Esophagus muscularis mucosa (tissue), 4 donors: ENCODE results near the gene SFXN5. TPM values are rescaled to one million over a fixed set of nuclear protein-coding genes. Genes with fewer than 3 reads are reported as not detected.
"Not testable (repeated sequence)": the region's sequence is repeated elsewhere in the genome, so short reads cannot be mapped to it uniquely, and the experiment has no call there.

Experiments used
- DNase-seq: peaks from one replicate; pipeline ENCODE4 v3.0.0-alpha.2; 2017; ENCODE audit errors: extremely low spot score
- H3K27ac ChIP-seq, 4 donors: fragments of 200-600 bp; sonication (generic); replicated peaks in 1 of 4; 1 replicate in 3 of 4; 2 replicates in 1 of 4; pipeline ENCODE4 v1.5.1; 2016 to 2019; ENCODE audit warnings: mild to moderate bottlenecking in 1 of 4
- H3K27me3 ChIP-seq, 4 donors: fragments of 200-600 bp; sonication (generic); one replicate each; pipeline versions ENCODE4 v1.5.1 to v1.6.0; 2016 to 2019
- H3K36me3 ChIP-seq, 4 donors: fragments of 200-600 bp; sonication (generic); one replicate each; pipeline ENCODE4 v1.5.1; 2016 to 2019
- H3K4me1 ChIP-seq, 4 donors: fragments of 200-600 bp; sonication (generic); one replicate each; pipeline ENCODE4 v1.5.1; 2016 to 2019
- H3K4me3 ChIP-seq, 4 donors: fragments of 200-600 bp; sonication (generic); 1 replicate in 2 of 4; 2 replicates in 2 of 4; pipeline ENCODE4 v1.5.1; 2016 to 2019; ENCODE audit warnings: mild to moderate bottlenecking in 4 of 4, moderate library complexity in 1 of 4
- H3K9me3 ChIP-seq, 4 donors: fragments of 200-600 bp; sonication (generic); 1 replicate in 3 of 4; 2 replicates in 1 of 4; pipeline ENCODE4 v1.5.1; 2016 to 2019
- CTCF ChIP-seq, 3 experiments: fragments of 200-600 bp in 2 of 3; fragments of 450-650 bp in 1 of 3; sonication (generic) in 2 of 3; IDR thresholded peaks; one replicate each; pipeline ENCODE4 v1.5.1; 2017 to 2019; ENCODE audit warnings: antibody characterized with exemption in 3 of 3, mild to moderate bottlenecking in 2 of 3, moderate library complexity in 1 of 3
- EP300 ChIP-seq: sonication (generic); formaldehyde crosslinking; IDR thresholded peaks from one replicate; pipeline ENCODE4 v1.6.1; 2017; ENCODE audit warnings: antibody characterized with exemption
- POLR2A ChIP-seq: fragments of 450-650 bp; IDR thresholded peaks from one replicate; pipeline ENCODE4 v1.6.1; 2017; ENCODE audit warnings: antibody characterized with exemption, moderate library complexity, mild to moderate bottlenecking, low read depth
- POLR2AphosphoS5 ChIP-seq, 2 donors: sonication (generic); formaldehyde crosslinking; IDR thresholded peaks; one replicate each; pipeline ENCODE4 v1.6.1; 2017; ENCODE audit warnings: antibody characterized with exemption in 2 of 2
- WGBS: methylation state at CpG from one replicate; pipeline ENCODE4 v1.1.5; 2018; 5-methylcytosine and 5-hydroxymethylcytosine counted together
- intact Hi-C: fragments of 100-400 bp; cut with DNase I; formaldehyde crosslinking; loops from one replicate; pipeline ENCODE4 v1.15.1; 2023
- total RNA-seq, 4 donors: library from RNA; depleted of rRNA; stranded (reverse); fragments of >200 nt; gene quantifications; one replicate each; pipeline versions ENCODE4 v1.1.0 to v1.2.1, GENCODE V29; 2016

SFXN5 gene
- total RNA-seq, 4 donors from 2014 or later = 5.8 to 10.0 (median 6.8) TPM

- Histone ChIP-seq H3K9me3 (no peaks in the 10 kb centered on the region), H3K36me3 (peaks cover 0 to 16% (median 9%) of the 10 kb centered on the region in 4 donors), H3K27me3 (no peaks in the 10 kb centered on the region), H3K4me3 (peak overlapping the region; percentile 65 to 94 (median 82)), H3K4me1 (peaks cover 29 to 39% (median 34%) of the 10 kb centered on the region in 4 donors), H3K27ac (peak overlapping the region; percentile 83 to 97 (median 93))
- TF ChIP-seq EP300 = no peak
- no peak for TF ChIP-seq POLR2AphosphoS5 (IDR thresholded peaks at IDR 0.05)
- TF ChIP-seq CTCF (IDR thresholded peaks at IDR 0.05) = no peak
- TF ChIP-seq POLR2A = no peak
- intact Hi-C loops = loop anchor here (2.0 to 10.0 kb wide), 3 partner anchors 43 to 175 kb away; partner anchors contain the start of gene RAB11FIP5
- no peak for DNase-seq
- 12% methylated on average over 29 of the region's 29 CpGs for WGBS
Observed at GRCh38 chr2:73069855-73070642, 1.5 kb downstream of the SFXN5 start.

- intact Hi-C loops = no loop called here
- Histone ChIP-seq H3K4me3 (peak overlapping the region; percentile 65 to 94 (median 82)), H3K27ac (no peak overlapping the region), H3K4me1 (peaks cover 33 to 43% (median 38%) of the 10 kb centered on the region in 4 donors), H3K36me3 (peaks cover 0 to 8% (median 1%) of the 10 kb centered on the region in 4 donors), H3K27me3 (no peaks in the 10 kb centered on the region), H3K9me3 (no peaks in the 10 kb centered on the region)
- no peak for DNase-seq
- TF ChIP-seq POLR2AphosphoS5 (IDR thresholded peaks at IDR 0.05) = no peak
- TF ChIP-seq EP300 = no peak
- no peak for TF ChIP-seq CTCF (IDR thresholded peaks at IDR 0.05)
- TF ChIP-seq POLR2A = no peak
- WGBS = 76% methylated on average over 7 of the region's 7 CpGs
Observed at GRCh38 chr2:73069041-73069854, 2.3 kb downstream of the SFXN5 start.

GRCh38 chr2:73068147-73068546 lies 3.4 kb downstream of the SFXN5 start:
- intact Hi-C loops = no loop called here
- WGBS = 96% methylated on average over 2 of the region's 2 CpGs
- H3K36me3 ChIP-seq = no peaks in the 10 kb centered on the region
- no peaks in the 10 kb centered on the region for H3K9me3 ChIP-seq
- no peak for DNase-seq
- H3K27ac ChIP-seq = no peak overlapping the region
- H3K4me1 ChIP-seq = peaks cover 33 to 53% (median 47%) of the 10 kb centered on the region in 4 donors
- TF ChIP-seq EP300 = no peak
- no peak for TF ChIP-seq CTCF (IDR thresholded peaks at IDR 0.05)
- no peak overlapping the region for H3K4me3 ChIP-seq
- no peaks in the 10 kb centered on the region for H3K27me3 ChIP-seq

GRCh38 chr2:73067043-73067442 lies 4.5 kb downstream of the SFXN5 start:
- intact Hi-C loops = no loop called here
- Histone ChIP-seq H3K4me3 (no peak overlapping the region), H3K9me3 (no peaks in the 10 kb centered on the region), H3K4me1 (peaks cover 25 to 45% (median 39%) of the 10 kb centered on the region in 4 donors), H3K36me3 (no peaks in the 10 kb centered on the region), H3K27me3 (no peaks in the 10 kb centered on the region), H3K27ac (no peak overlapping the region)
- no peak for DNase-seq
- TF ChIP-seq CTCF (IDR thresholded peaks at IDR 0.05) (no peak), EP300 (no peak), POLR2A (no peak), POLR2AphosphoS5 (IDR thresholded peaks at IDR 0.05) (no peak)
- 87% methylated on average over 2 of the region's 2 CpGs for WGBS

GRCh38 chr2:73065070-73065469 lies 6.4 kb downstream of the SFXN5 start:
- H3K27ac ChIP-seq, DNase-seq, H3K36me3 ChIP-seq, H3K9me3 ChIP-seq, H3K4me3 ChIP-seq, H3K27me3 ChIP-seq, intact Hi-C loops: not testable (repeated sequence)
- 92% methylated on average over 5 of the region's 5 CpGs for WGBS
- H3K4me1 ChIP-seq = peaks cover 20 to 36% (median 31%) of the 10 kb centered on the region in 4 donors
